HEK293 (cell line): ENCODE results near the gene TIMM10.

Experiments used
- CTCF ChIA-PET: fragments of 350-600 bp; formaldehyde crosslinking; extraction: SDS; loops from one replicate; lab custom pipeline; 2021; ENCODE audit warnings: antibody characterized with exemption; lab: Yijun Ruan, JAX
- POLR2A ChIA-PET: fragments of 300-600 bp; formaldehyde crosslinking; extraction: SDS; loops from one replicate; lab custom pipeline; 2020; ENCODE audit warnings: antibody characterized with exemption, inconsistent platforms; lab: Yijun Ruan, JAX
- H3K27ac ChIP-seq: fragments of 200-500 bp; sonication (Bioruptor generic); 2 replicates; pipeline ENCODE4 v1.5.1; 2014; ENCODE audit warnings: low read depth, low read length, control low read depth, inconsistent platforms; ENCODE audit errors: extremely low read depth
- H3K36me3 ChIP-seq, 2 experiments: fragments of 200-500 bp in 1 of 2; sonication (Bioruptor generic) in 1 of 2; 1 replicate in 1 of 2; 2 replicates in 1 of 2; pipeline ENCODE4 v1.5.1; 2014 to 2017; ENCODE audit warnings: inconsistent platforms in 2 of 2, low read length in 2 of 2; ENCODE audit not compliant: control insufficient read depth in 2 of 2, insufficient read depth in 1 of 2
- H3K4me1 ChIP-seq: fragments of 200-500 bp; sonication (Bioruptor generic); 2 replicates; pipeline ENCODE4 v1.5.1; 2014; ENCODE audit warnings: mild to moderate bottlenecking, low read length, inconsistent platforms; ENCODE audit not compliant: control insufficient read depth, insufficient read depth
- H3K4me3 ChIP-seq: 2 replicates; pipeline ENCODE4 v1.5.1; 2011; ENCODE audit warnings: low read depth, mild to moderate bottlenecking, control low read depth, low read length, moderate library complexity
- H3K9me3 ChIP-seq: fragments of 200-500 bp; sonication (Bioruptor generic); 2 replicates; pipeline ENCODE4 v1.5.1; 2014; ENCODE audit warnings: low read depth, low read length, inconsistent platforms; ENCODE audit not compliant: control insufficient read depth, insufficient read depth
- BCL6B ChIP-seq: fragments of 450-650 bp; formaldehyde crosslinking; IDR thresholded peaks from 2 replicates; pipeline ENCODE4 v1.5.1; 2017; ENCODE audit warnings: missing biosample characterization, missing genetic modification characterization
- EGR2 ChIP-seq: fragments of 450-650 bp; formaldehyde crosslinking; IDR thresholded peaks from 2 replicates; pipeline ENCODE4 v1.5.1; 2016; ENCODE audit warnings: low read depth, missing biosample characterization, missing genetic modification characterization
- GLIS1 ChIP-seq: fragments of 450-650 bp; formaldehyde crosslinking; IDR thresholded peaks from 2 replicates; pipeline ENCODE4 v1.5.1; 2016; ENCODE audit warnings: missing biosample characterization, missing genetic modification characterization
- KLF1 ChIP-seq: fragments of 450-650 bp; formaldehyde crosslinking; IDR thresholded peaks from 2 replicates; pipeline ENCODE4 v1.5.1; 2016; ENCODE audit warnings: missing biosample characterization, missing genetic modification characterization
- ZBTB6 ChIP-seq: fragments of 450-650 bp; formaldehyde crosslinking; IDR thresholded peaks from 2 replicates; pipeline ENCODE4 v1.5.1; 2017; ENCODE audit warnings: missing biosample characterization, missing genetic modification characterization
- ZFHX2 ChIP-seq: fragments of 450-650 bp; formaldehyde crosslinking; conservative IDR thresholded peaks from 2 replicates; pipeline ENCODE4 v1.5.1; 2016; ENCODE audit warnings: missing biosample characterization, missing genetic modification characterization
- ZNF10 ChIP-seq: fragments of 450-650 bp; formaldehyde crosslinking; IDR thresholded peaks from 2 replicates; pipeline ENCODE4 v1.5.1; 2017; ENCODE audit warnings: missing biosample characterization, missing genetic modification characterization
- ZNF138 ChIP-seq: fragments of 450-650 bp; formaldehyde crosslinking; IDR thresholded peaks from 2 replicates; pipeline ENCODE4 v1.5.1; 2016; ENCODE audit warnings: missing biosample characterization, missing genetic modification characterization, borderline replicate concordance
- ZNF19 ChIP-seq: fragments of 450-650 bp; formaldehyde crosslinking; IDR thresholded peaks from 2 replicates; pipeline ENCODE4; 2016; ENCODE audit warnings: missing biosample characterization, missing genetic modification characterization, low read depth
- ZNF2 ChIP-seq: fragments of 450-650 bp; formaldehyde crosslinking; IDR thresholded peaks from 2 replicates; pipeline ENCODE4 v1.5.1; 2016; ENCODE audit warnings: missing biosample characterization, missing genetic modification characterization
- ZNF211 ChIP-seq: fragments of 450-650 bp; formaldehyde crosslinking; IDR thresholded peaks from 2 replicates; pipeline ENCODE4 v1.5.1; 2016; ENCODE audit warnings: low read depth, missing biosample characterization, missing genetic modification characterization
- ZNF223 ChIP-seq: fragments of 450-650 bp; formaldehyde crosslinking; IDR thresholded peaks from 2 replicates; pipeline ENCODE4 v1.5.1; 2016; ENCODE audit warnings: missing biosample characterization, missing genetic modification characterization
- ZNF23 ChIP-seq: fragments of 450-650 bp; formaldehyde crosslinking; IDR thresholded peaks from 2 replicates; pipeline ENCODE4 v1.5.1; 2016; ENCODE audit warnings: missing biosample characterization, missing genetic modification characterization, borderline replicate concordance
- ZNF239 ChIP-seq: fragments of 450-650 bp; formaldehyde crosslinking; IDR thresholded peaks from 2 replicates; pipeline ENCODE4 v1.5.1; 2016; ENCODE audit warnings: missing biosample characterization, missing genetic modification characterization
- ZNF292 ChIP-seq: fragments of 450-650 bp; formaldehyde crosslinking; IDR thresholded peaks from 2 replicates; pipeline ENCODE4 v1.5.1; 2016; ENCODE audit warnings: low read depth, missing biosample characterization, missing genetic modification characterization, borderline replicate concordance
- ZNF354C ChIP-seq: fragments of 450-650 bp; formaldehyde crosslinking; IDR thresholded peaks from 2 replicates; pipeline ENCODE4 v1.5.1; 2016; ENCODE audit warnings: missing biosample characterization, missing genetic modification characterization, low read depth, borderline replicate concordance
- ZNF521 ChIP-seq: fragments of 450-650 bp; formaldehyde crosslinking; IDR thresholded peaks from 2 replicates; pipeline ENCODE4 v1.5.1; 2017; ENCODE audit warnings: missing biosample characterization, mild to moderate bottlenecking, missing genetic modification characterization
- ZNF544 ChIP-seq: fragments of 450-650 bp; formaldehyde crosslinking; IDR thresholded peaks from 2 replicates; pipeline ENCODE4 v1.5.0; 2017; ENCODE audit warnings: missing biosample characterization, missing genetic modification characterization
- ZNF549 ChIP-seq: fragments of 450-650 bp; IDR thresholded peaks from 2 replicates; pipeline ENCODE4 v1.5.1; 2018; ENCODE audit warnings: missing biosample characterization, missing genetic modification characterization, mild to moderate bottlenecking, inconsistent platforms, moderate library complexity
- ZNF704 ChIP-seq: fragments of 450-650 bp; formaldehyde crosslinking; IDR thresholded peaks from 2 replicates; pipeline ENCODE4 v1.5.1; 2016; ENCODE audit warnings: missing biosample characterization, missing genetic modification characterization
- ZNF768 ChIP-seq: fragments of 450-650 bp; formaldehyde crosslinking; IDR thresholded peaks from 2 replicates; pipeline ENCODE4 v1.5.1; 2018; ENCODE audit warnings: missing biosample characterization, mild to moderate bottlenecking, missing genetic modification characterization
- TF ChIP-seq, protein P1 (sequence below): fragments of 450-650 bp; formaldehyde crosslinking; IDR thresholded peaks from 2 replicates; pipeline ENCODE4 v1.5.1; 2016; ENCODE audit warnings: missing biosample characterization, missing genetic modification characterization, borderline replicate concordance

TIMM10 gene

DNA sequence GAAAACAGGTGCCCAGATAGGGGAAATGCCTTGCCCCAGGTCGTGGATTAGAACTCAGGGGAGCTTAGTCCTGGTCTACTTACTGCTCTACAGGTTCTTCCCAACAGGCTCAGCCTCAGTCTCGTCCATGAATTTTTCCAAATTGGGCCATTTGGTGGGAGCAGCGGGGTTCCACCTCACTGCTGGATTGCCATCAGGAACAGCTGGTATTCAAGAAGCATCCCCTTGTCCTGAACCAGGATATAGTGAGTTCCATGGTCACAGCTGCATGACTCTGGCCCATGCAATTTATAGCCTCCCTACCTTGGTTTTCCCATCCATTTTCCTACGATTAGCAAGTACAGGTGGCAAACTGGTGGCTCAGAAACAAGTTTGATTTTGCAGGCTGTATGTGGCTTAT lies 43.5 kb upstream of the TIMM10 start:
- Histone ChIP-seq H3K9me3 (no peaks in the 10 kb centered on the region), H3K27ac (no peak overlapping the region), H3K4me3 (no peak overlapping the region), H3K4me1 (no peaks in the 10 kb centered on the region), H3K36me3 (no peaks in the 10 kb centered on the region)
- TF ChIP-seq ZNF19 (tag by site-specific recombination): no peak
- no peak for TF ChIP-seq ZNF23 (tag by site-specific recombination)
- TF ChIP-seq, protein P1, sequence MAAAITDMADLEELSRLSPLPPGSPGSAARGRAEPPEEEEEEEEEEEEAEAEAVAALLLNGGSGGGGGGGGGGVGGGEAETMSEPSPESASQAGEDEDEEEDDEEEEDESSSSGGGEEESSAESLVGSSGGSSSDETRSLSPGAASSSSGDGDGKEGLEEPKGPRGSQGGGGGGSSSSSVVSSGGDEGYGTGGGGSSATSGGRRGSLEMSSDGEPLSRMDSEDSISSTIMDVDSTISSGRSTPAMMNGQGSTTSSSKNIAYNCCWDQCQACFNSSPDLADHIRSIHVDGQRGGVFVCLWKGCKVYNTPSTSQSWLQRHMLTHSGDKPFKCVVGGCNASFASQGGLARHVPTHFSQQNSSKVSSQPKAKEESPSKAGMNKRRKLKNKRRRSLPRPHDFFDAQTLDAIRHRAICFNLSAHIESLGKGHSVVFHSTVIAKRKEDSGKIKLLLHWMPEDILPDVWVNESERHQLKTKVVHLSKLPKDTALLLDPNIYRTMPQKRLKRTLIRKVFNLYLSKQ (tag by site-specific recombination): no peak
- TF ChIP-seq ZNF704 (tag by site-specific recombination): no peak
- no peak for TF ChIP-seq ZNF292 (tag by site-specific recombination)
- TF ChIP-seq ZNF354C: no peak
- TF ChIP-seq ZNF549: no peak
- TF ChIP-seq GLIS1 (tag by site-specific recombination): no peak
- no peak for TF ChIP-seq ZFHX2 (tag by site-specific recombination)
- no peak for TF ChIP-seq ZNF544 (tag by site-specific recombination)
- no peak for TF ChIP-seq ZNF138 (tag by site-specific recombination)
- no peak for TF ChIP-seq KLF1 (tag by site-specific recombination)
- no peak for TF ChIP-seq ZNF239 (tag by site-specific recombination)
- TF ChIP-seq ZNF768: no peak
- no peak for TF ChIP-seq ZNF2 (tag by site-specific recombination)
- no peak for TF ChIP-seq ZNF223
- no peak for TF ChIP-seq BCL6B
- TF ChIP-seq ZNF521 (tag by site-specific recombination): no peak
- no peak for TF ChIP-seq ZBTB6 (tag by site-specific recombination)
- POLR2A ChIA-PET: no interaction called here
- CTCF ChIA-PET: interaction anchor here (8.7 kb wide), 1 partner anchor 68 kb away, joined by 183 read pairs; no protein-coding TSS in a partner anchor

- ChIA-PET CTCF (interaction anchor here (0.5 to 8.7 kb wide), 3 partner anchors 14 to 70 kb away, joined by 3 to 183 read pairs (median 5); no protein-coding TSS in a partner anchor), POLR2A (no interaction called here)
- no peaks in the 10 kb centered on the region for H3K9me3 ChIP-seq
- H3K4me3 ChIP-seq: no peak overlapping the region
- H3K36me3 ChIP-seq: no peaks in the 10 kb centered on the region
- H3K27ac ChIP-seq: no peak overlapping the region
- TF ChIP-seq EGR2 (tag by site-specific recombination) (no peak), ZNF10 (tag by site-specific recombination) (no peak), BCL6B (no peak), ZNF211 (tag by site-specific recombination) (no peak)
- H3K4me1 ChIP-seq: no peaks in the 10 kb centered on the region
These were observed 41.1 kb upstream of the TIMM10 start for GRCh38 chr11:57571606-57572005.
